GM12865 (cell line): ENCODE data around the gene CHRNB1.

ENCODE experiments used
- DNase-seq: peaks from one replicate; pipeline ENCODE4 v3.0.0; 2010; ENCODE audit warnings: low read depth
- H3K4me3 ChIP-seq: 2 replicates; pipeline ENCODE4 v1.5.1; 2011; ENCODE audit warnings: mild to moderate bottlenecking, low read depth, low read length, control low read depth
- CTCF ChIP-seq: IDR thresholded peaks from 2 replicates; pipeline ENCODE4 v1.5.1; 2011; ENCODE audit warnings: low read length, control low read depth, low read depth, inconsistent platforms; ENCODE audit not compliant: insufficient read depth; ENCODE audit errors: missing control alignments

The CHRNB1 gene

DNA sequence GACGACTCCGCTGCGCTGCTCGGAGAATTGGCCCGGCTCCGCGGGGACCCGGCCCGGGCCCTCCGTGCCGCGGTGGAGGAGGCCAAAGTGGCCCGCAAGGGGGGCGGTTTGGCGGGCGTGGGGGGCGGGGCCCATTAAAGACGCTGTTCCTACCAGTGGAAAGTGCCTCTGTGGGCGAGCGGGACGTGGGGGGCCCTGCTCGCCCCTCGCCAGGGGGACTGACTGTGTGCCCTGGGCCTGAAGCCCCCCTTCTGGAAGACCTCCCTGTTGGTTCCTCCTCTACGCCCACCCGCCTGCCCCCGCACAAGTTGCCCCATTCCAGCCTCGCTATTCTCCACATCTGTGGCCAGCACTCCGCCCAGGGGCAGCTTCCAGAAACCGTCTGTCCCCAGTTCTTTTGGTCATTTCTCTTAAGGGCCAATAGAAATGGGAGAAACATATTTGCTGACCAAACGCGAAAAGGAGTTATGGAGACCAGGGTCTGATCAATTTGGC lies 7.4 kb upstream of the CHRNB1 start:
- peak overlapping the region; percentile 92 for H3K4me3 ChIP-seq
- no peak for TF ChIP-seq CTCF
- DNase-seq, result no peak

- peak; percentile 39 for DNase-seq
- no peak for TF ChIP-seq CTCF
- peak overlapping the region; percentile 92 for H3K4me3 ChIP-seq
Measured at GRCh38 chr17:7437950-7438614, 6.8 kb upstream of the CHRNB1 start.

DNA sequence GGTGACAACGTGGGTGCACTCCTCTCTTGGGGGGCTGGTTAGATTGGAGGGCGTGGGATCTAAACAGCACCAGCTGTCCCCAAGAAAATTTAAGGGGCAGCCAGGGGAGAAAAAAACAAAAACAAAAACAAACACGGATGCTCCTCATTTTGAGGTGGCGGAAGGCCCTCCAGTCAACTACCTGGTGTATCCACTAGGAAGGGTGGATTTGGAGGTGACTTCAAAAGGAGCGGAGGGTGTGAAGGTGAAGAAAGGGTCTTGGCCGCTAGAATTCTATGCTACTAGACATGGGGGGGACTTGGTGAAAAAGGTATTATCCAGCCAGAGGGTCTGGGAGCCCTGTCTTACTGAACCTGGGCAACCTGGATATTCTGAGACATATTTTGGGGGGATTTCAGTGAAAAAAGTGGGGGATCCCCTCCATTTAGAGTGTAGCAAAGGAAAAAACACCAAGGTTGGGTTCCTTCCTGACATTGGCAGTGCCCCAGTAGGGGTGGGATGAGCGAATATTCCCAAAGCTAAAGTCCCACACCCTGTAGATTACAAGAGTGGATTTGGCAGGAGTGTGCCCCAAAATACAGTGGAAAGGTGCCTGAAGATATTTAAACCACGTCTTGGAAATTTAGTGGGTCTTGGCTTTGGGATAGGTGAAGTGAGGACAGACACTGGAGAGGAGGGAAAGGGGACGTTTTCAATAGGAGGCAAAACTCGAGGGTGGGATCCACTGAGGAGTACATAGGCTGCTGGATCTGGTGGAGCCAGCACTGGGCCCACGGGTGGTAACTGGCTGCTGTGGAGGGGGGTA lies 6.0 kb upstream of the CHRNB1 start:
- H3K4me3 ChIP-seq, result peak overlapping the region; percentile 92
- DNase-seq, result no peak
- TF ChIP-seq CTCF, result no peak

DNA sequence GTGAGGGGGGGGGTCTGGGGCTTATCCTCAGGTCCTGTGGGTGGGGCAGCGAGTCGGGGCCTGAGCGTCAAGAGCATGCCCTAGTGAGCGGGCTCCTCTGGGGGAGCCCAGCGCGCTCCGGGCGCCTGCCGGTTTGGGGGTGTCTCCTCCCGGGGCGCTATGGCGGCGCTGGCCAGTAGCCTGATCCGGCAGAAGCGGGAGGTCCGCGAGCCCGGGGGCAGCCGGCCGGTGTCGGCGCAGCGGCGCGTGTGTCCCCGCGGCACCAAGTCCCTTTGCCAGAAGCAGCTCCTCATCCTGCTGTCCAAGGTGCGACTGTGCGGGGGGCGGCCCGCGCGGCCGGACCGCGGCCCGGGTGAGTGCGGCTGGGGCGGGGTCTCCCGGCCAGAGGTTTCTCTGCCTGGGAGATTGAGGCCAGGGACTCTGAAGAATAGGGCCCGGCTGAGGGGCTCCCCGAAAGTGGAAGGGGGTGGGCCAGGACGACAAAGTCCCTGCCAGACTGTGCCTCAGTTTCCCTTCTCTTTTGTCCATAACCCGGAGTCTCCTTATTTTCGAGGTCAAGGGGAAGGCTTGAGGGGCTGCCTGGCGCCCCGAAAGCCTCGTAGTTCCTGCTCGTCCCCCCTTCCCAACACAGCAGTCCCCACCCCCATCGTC lies 5.3 kb upstream of the CHRNB1 start, which contains the start of gene FGF11:
Gene FGF11 (plus strand): TSS at position 51 of the 651 bp plus-strand sequence. CDS start 109 bp downstream, at position 160.
- TF ChIP-seq CTCF, result no peak
- no peak for DNase-seq
- peak within 1 kb of the TSS; percentile 92 for H3K4me3 ChIP-seq

- DNase-seq, result peak; percentile 58
- H3K4me3 ChIP-seq, result peak overlapping the region; percentile 92
- no peak for TF ChIP-seq CTCF
Measured at GRCh38 chr17:7440113-7440833, 4.6 kb upstream of the CHRNB1 start.

DNA sequence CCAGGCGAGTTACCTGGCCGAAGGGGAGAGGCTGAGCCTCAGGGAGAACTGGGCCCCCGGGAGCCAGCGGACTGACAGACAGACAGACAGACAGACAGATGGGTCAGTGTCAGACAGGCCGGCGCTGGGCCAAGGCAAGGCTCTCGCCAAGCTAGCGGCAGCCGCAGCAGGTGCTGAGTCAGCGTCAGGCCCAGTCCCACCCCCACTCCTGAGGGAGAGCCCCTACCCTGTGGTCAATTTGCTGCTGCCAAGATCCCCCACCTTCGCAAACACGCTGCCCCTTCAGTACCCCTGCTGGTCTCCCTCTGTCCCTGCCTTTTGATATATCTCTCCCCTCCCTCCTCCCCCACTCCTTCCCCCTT lies 4.0 kb upstream of the CHRNB1 start:
- TF ChIP-seq CTCF, result no peak
- peak overlapping the region; percentile 92 for H3K4me3 ChIP-seq
- DNase-seq, result peak; percentile 51
